Measurements from ENCODE around the gene TRNP1.

- TF ChIP-seq CTCF (conservative IDR thresholded peaks at IDR 0.05; ENCODE audit: low read length) (no peak), EZH2phosphoT487 (IDR thresholded peaks at IDR 0.05; ENCODE audit: borderline replicate concordance, low read depth, low read length) (no peak)
These were observed 36.2 kb upstream of the TRNP1 start for GRCh38 chr1:26957306-26957705.

Measured in OCI-LY7 (cell line).